AG04449 (cell line): ENCODE measurements around the gene PSMA7.

Experiments used
- CTCF ChIA-PET: fragments of 350-600 bp; formaldehyde crosslinking; extraction: SDS; loops from one replicate; lab custom pipeline; 2021; ENCODE audit warnings: antibody characterized with exemption; lab: Yijun Ruan, JAX
- POLR2A ChIA-PET: fragments of 400-600, 350-600 bp; formaldehyde crosslinking; extraction: SDS; loops from one replicate; lab custom pipeline; 2020; ENCODE audit warnings: antibody characterized with exemption, inconsistent platforms; lab: Yijun Ruan, JAX
- DNase-seq: peaks from one replicate; pipeline ENCODE4 v3.0.0-alpha.2; 2010; ENCODE audit warnings: low read depth, low spot score
- H3K4me3 ChIP-seq: 2 replicates; pipeline ENCODE4 v1.5.1; 2011; ENCODE audit warnings: low read depth, mild to moderate bottlenecking, control low read depth, low read length
- CTCF ChIP-seq: IDR thresholded peaks from one replicate; pipeline ENCODE4 v1.5.1; 2011; ENCODE audit warnings: mild to moderate bottlenecking, moderate library complexity, low read length, control low read depth, inconsistent platforms; ENCODE audit not compliant: insufficient read depth; ENCODE audit errors: missing control alignments

The PSMA7 gene

GRCh38 chr20:62135573-62136266 is 7.5 kb downstream of the PSMA7 start:
- TF ChIP-seq CTCF: no peak
- CTCF ChIA-PET: interaction anchor here (0.9 to 11.6 kb wide), 12 partner anchors 9 to 126 kb away, joined by 3 to 134 read pairs (median 4); no protein-coding TSS in a partner anchor
- POLR2A ChIA-PET: interaction anchor here (1.4 to 4.6 kb wide), 2 partner anchors 13 to 70 kb away, joined by 5 to 29 read pairs; partner anchors contain the start of genes LSM14B and TAF4
- no peak overlapping the region for H3K4me3 ChIP-seq
- no peak for DNase-seq

DNA sequence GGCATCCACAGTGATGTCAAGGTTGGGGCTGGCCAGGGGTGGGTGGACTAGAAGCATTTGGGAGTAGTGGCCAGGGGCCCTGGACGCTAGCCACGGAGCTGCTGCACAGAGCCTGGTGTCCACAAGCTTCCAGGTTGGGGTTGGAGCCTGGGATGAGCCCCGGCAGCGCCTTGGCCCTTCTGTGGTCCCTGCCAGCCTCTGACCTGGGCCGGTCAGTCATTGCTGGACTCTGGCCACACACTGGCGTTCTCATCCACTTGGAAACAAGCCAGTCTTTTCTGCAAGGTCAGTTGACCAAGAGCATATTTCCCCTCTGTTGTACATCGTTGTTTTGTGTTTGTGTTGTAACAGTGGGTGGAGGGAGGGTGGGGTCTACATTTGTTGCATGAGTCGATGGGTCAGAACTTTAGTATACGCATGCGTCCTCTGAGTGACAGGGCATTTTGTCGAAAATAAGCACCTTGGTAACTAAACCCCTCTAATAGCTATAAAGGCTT is 8.4 kb downstream of the PSMA7 start:
- CTCF ChIA-PET: interaction anchor here (0.6 to 11.6 kb wide), 8 partner anchors 8 to 126 kb away, joined by 3 to 134 read pairs (median 6); no protein-coding TSS in a partner anchor
- POLR2A ChIA-PET: interaction anchor here (1.1 to 4.6 kb wide), 3 partner anchors 12 to 69 kb away, joined by 5 to 29 read pairs (median 5); partner anchors contain the start of genes LSM14B and TAF4
- H3K4me3 ChIP-seq: no peak overlapping the region
- no peak for TF ChIP-seq CTCF
- DNase-seq: no peak

DNA sequence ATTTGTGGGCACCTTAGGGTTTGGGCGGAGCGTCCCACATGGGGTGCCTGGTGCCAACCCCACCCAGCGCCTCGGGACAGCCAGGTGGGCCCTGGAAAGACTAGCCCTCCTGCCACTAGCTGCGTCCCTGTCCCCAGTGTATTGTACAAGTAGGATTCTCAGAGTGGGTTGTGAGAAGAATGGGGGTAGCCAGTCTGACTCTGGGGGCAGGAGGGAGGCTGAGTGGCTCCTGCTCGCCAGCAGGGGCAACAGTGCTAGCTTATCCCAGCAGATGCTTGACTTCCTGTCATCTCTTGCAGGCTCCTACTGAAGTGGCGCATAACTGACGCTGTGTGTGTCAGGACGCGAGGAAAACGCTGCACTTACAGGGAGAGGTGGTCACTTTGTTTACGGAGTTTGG is 9.3 kb downstream of the PSMA7 start:
- DNase-seq: no peak
- H3K4me3 ChIP-seq: no peak overlapping the region
- TF ChIP-seq CTCF: peak; percentile 13
- ChIA-PET POLR2A (interaction anchor here (1.1 to 4.6 kb wide), 2 partner anchors 11 to 68 kb away, joined by 5 to 29 read pairs; partner anchors contain the start of genes LSM14B and TAF4), CTCF (interaction anchor here (1.2 to 11.6 kb wide), 4 partner anchors 7 to 125 kb away, joined by 4 to 134 read pairs (median 19); partner anchors contain the start of gene LSM14B)

GRCh38 chr20:62133051-62133845 is 9.9 kb downstream of the PSMA7 start:
- no peak for DNase-seq
- CTCF ChIA-PET: interaction anchor here (1.2 to 11.6 kb wide), 4 partner anchors 8 to 124 kb away, joined by 4 to 134 read pairs (median 4); partner anchors contain the start of gene LSM14B
- POLR2A ChIA-PET: interaction anchor here (0.9 to 4.6 kb wide), 3 partner anchors 9 to 67 kb away, joined by 3 to 29 read pairs (median 5); partner anchors contain the start of genes LSM14B and TAF4
- H3K4me3 ChIP-seq: no peak overlapping the region
- TF ChIP-seq CTCF: no peak

- ChIA-PET CTCF (interaction anchor here (1.2 to 11.6 kb wide), 3 partner anchors 9 to 123 kb away, joined by 4 to 134 read pairs (median 5); no protein-coding TSS in a partner anchor), POLR2A (interaction anchor here (0.9 to 4.6 kb wide), 2 partner anchors 9 to 10 kb away, joined by 3 to 29 read pairs; partner anchors contain the start of gene LSM14B)
- no peak for DNase-seq
- H3K4me3 ChIP-seq: no peak overlapping the region
- TF ChIP-seq CTCF: no peak
Observed at GRCh38 chr20:62132421-62132820, 10.8 kb downstream of the PSMA7 start.
